GM19463 (cell line): Measurements from ENCODE around the gene BZW1.
"Not testable (repeated sequence)": the region's sequence is repeated elsewhere in the genome, so short reads cannot be mapped to it uniquely, and the experiment has no call there.

ENCODE experiments used
- ATAC-seq: cut with Tn5 transposase; IDR thresholded peaks from one replicate; pipeline ENCODE4 v1.9.1; 2021; ENCODE audit warnings: mild to moderate bottlenecking, moderate library complexity; ENCODE audit not compliant: unreplicated experiment

BZW1 gene

DNA sequence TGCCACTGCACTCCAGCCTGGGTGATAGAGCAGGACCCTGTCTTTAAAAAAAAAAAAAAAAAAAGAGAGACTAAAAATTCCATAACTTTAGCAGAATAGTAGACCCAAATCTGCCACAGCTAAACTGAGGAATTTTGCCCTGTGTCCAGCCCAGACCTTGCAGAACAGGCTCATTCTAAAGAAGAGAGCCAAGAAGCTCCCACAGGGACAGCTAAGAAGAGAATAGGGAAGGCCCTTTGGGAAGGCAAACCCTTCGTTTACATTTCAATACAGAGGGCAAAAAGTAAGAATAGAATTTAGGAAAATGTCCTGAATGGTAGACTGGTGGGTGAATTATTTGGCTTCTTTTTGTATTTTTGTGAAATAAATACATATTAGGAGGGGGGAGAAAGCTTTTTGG, 21.5 kb upstream of the BZW1 start:
- no peak for ATAC-seq

- no peak for ATAC-seq
Measured at GRCh38 chr2:200791905-200792304, 19.8 kb upstream of the BZW1 start.

GRCh38 chr2:200794143-200794542, 17.6 kb upstream of the BZW1 start:
- no peak for ATAC-seq

DNA sequence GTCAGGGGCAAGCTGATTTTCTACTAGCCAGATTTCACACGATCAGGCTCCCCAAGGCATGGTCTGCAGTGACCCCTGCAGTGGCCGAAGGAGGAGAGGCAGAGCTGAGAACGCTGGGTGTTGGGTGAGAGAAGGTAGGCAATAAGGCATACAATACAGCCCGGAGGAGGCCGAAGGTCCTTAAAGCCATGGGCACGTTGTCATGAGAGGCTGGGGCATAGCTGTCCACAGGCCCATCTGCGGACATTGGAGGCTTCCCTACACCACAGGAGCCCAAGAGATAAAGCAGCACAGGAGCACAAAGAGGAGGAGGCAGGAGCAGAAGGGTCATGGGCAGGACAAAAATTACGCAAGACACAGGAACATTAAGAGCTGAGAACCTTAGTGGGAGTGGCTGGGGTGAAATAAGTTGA, 16.7 kb upstream of the BZW1 start:
- no peak for ATAC-seq

DNA sequence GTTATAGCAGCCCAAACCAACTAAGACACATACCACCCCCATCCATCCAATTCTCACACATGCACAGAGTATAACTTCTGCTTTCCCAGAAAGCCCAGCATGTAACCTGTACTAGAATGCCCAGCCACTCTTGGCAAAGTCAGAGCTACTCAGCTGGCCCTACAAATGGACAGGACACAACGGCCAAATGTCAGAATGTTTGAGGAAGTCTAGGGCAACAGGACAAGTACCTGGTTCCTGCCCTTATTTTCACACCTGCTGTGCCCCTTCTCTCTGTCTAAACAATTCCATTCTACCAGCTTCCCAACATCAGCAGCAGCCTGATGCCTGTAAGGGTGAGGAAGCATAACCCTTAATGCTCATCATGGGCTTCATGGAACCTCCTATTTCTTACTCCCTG, 15.1 kb upstream of the BZW1 start:
- ATAC-seq: no peak

- no peak for ATAC-seq
Measured at GRCh38 chr2:200797242-200797770, 14.4 kb upstream of the BZW1 start.

DNA sequence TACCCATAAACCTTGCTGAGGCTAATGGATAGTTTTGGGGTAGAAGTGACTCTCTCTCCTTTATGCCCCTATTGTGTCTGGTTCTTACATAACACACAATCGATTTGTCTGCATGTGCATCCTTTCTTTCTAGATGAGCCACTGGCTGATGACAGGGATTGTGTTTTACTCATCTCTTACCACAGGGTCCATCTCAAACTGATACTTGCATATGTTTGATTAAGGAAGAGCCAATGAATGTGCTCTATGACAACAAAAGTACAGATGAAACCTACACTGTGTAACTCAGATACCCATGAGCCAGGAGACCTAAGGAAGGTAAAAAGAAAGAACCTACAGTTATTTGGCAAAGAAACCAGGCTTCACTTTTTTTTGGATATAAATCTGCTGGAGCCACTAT, 13.2 kb upstream of the BZW1 start:
- no peak for ATAC-seq

DNA sequence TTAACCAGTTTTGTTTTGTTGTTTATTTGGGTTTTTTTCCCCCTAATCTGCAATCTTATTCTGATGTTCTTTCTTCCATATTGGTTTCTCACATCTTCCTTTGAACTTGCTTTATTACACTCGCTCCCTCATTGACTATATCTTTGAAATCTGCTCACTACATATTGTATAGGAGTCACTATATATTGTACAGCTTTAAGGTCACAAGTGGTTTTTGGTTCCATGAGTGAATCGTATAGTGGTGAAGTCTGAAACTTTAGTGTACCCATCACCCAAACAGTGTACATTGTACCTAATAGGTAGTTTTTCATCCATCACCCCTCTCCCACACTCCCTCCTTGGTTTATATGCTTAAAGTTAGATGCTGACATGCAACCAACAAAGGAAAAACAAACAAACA, 11.3 kb upstream of the BZW1 start:
- ATAC-seq: no peak

DNA sequence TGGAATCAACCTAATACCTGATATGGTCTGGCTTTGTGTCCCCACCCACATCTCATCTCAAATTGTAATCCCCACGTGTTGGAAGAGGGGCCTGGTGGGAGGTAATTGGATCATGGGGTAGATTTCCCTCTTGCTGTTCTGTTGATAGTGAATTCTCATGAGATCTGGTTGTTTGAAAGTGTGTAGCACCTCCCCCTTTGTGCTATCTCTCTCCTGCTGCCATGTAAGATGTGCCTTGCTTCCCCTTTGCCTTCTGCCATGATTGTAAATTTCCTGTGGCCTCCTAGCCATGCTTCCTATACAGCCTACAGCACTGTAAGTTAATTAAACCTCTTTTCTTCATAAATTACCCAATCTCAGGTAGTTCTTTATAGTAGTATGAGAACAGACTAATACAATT, 10.3 kb upstream of the BZW1 start:
- ATAC-seq: not testable (repeated sequence)

GRCh38 chr2:200809506-200810251, 2.0 kb upstream of the BZW1 start:
- no peak for ATAC-seq

GRCh38 chr2:200810252-200810997, 1.3 kb upstream of the BZW1 start:
- no peak for ATAC-seq

DNA sequence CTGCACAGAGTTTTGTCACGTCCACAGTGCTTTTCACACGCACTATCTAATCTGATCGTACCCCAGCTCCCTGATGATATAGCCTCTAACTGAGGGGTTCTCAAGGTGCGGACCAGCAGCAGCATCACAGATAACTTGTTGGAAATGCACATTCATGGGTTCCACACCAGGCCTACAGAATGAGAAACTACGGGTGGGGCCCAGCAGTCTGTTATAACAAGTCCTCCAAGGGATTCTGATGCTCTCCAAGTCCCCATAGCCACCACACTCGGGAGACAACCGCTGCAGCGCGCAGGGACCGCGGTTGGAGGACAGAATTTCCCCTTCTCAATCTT, 745 bp upstream of the BZW1 start:
- ATAC-seq: no peak

DNA sequence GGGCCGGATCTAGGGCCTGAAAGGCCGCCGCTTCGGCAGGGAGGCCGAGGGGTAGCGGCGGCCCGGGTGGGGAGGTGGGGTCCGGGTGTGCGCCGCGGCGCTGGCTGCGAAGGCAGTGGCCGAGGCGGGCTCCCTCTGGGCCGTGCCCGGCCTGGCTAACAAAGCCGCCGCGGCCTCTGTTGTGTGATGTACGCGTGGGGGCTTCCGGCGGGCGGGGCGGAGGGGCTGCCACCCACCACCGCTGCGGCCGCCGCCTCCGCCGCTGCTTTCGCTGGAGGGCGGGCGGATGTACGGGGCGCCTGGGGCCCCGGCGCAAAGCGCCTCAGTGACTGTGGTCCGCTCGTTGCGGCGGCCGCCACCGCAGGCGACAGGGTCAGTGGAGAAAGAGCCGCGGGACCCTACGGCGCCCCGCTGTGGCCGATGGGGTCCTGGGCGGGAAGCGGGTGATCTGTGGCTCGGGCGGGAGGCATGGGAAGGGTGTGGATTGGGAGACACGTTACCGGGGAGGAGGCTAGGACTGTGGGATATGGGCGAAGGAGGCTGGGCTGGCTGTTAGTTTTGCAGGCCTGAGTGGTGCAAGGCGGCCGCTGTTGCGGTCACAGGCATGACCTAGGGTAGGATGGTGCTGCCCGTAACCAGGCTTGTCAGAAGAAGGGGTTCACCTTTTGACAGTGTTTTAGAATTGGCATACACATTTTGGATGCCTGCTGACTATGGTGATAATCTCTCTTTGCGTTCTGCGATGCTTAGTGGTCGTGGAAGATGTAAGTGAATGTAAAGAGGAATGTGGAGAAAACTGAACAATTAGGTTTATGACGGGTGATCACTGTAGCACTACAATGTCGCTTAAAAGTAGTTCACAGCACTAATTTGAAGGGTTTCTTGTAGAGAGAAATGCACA, 662 bp downstream of the BZW1 start:
- peak; percentile 36 for ATAC-seq

DNA sequence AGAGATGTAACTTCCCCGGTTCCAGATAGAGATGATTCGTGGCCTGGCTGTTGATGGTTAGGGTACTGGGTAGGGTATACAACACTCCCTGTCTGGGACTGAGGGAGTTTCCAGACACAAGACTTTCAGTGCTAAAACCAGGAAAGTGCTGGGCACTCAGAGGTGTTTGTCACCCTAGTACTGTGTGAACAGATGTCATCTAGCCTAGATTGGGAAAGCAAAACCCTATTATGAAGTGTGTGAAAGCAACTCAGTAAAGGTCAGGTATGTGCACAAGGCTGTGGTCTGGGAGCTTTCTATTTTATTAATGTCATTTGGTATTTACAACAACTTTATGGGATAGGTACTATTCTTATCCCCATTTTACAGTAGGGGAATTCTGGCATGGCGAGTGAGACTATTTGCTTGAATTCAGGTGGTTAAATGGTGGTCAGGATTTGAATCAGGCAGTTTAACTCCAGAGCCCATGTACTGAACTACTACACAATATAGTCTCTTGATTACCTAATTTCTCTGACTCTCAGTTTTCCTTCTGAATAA, 2.6 kb downstream of the BZW1 start:
- ATAC-seq: peak; percentile 20

- ATAC-seq: no peak
Measured at GRCh38 chr2:200814917-200815316, 3.2 kb downstream of the BZW1 start.

- not testable (repeated sequence) for ATAC-seq
Measured at GRCh38 chr2:200818732-200819131, 7.0 kb downstream of the BZW1 start.

DNA sequence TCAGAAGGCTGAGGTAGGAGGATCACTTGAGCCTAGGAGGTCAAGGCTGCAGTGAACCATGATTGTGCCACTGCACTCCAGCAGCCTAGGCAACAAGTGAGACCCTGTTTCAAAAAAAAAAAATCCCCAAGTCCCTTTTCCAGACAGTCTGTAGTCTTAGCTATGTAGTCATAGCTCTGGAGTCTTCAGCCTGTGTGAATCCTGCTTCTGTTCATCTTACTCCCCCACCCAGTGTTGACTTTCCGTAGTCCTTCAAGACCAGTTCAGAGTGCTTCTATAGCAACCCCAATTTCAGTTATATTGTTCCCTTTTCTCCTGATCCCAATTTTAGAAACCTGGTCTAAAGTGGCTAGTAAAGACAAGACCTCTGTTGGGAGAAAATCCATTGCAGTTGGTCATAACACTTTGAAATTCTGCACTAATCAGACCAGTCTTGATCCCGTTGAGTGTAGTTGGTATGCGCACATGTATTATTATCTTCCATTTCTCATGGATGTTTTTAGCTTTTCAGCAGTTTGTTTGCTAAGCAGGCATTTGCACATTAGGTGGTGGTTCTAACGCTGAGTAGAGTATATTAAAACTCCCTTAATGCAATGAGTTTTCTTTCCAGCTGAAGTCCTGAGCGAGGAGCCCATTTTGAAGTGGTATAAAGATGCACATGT, 9.0 kb downstream of the BZW1 start:
- no peak for ATAC-seq

GRCh38 chr2:200821686-200822245, 10.1 kb downstream of the BZW1 start:
- ATAC-seq: no peak

DNA sequence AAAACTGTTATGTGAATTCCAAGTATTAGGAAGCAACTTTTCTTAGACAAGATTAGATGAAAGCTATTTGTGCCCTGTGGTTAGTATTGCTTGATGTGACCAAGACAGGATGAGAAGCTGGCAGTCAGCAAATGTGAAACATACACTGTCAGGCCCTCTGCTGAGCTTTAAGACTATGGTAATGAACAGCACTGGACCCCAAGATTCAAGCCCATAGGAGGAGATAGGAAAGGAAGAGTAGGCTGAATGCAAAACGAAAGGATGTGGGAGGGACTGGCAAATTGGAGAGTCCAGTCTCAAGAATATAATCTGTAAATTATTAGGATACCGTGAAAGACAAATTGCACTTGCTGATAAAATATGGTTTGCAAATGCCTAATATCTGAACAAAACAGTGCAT, 16.4 kb downstream of the BZW1 start:
- ATAC-seq: no peak

DNA sequence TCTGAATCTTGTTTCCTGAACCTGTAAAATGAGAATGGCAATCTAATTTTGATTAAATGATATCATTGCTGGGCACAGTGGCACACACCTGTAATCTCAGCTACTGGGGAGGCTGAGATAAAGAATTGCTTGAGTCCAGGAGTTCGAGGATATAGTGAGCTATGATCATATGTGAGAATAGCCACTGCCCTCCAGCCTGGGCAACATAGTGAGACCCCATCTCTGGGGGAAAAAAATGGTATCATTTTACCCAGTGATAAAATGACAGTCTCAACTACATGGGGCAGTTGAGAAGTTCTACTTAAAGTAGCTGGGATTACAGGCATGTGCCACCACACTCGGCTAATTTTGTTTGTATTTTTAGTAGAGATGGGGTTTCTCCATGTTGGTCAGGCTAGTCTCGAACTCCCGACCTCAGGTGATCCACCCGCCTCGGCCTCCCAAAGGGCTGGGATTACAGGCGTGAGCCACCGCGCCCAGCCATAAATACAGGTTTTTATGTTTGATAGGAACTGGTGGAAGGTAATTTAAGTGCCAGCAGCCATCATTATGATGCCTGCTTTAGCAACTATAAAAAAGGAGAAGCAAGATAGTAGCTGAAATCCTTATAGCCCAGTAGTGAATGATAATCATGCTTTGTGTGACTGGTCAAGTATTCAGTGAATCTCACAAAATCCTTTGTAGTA, 17.0 kb downstream of the BZW1 start:
- no peak for ATAC-seq
